Measurements from ENCODE around the gene SLC39A9. TPM values are rescaled to one million over a fixed set of nuclear protein-coding genes. Genes with fewer than 3 reads are reported as not detected.
A peak's percentile ranks its signal among the peaks of the same experiment; 100 is the strongest.
"Not testable (repeated sequence)": the region's sequence is repeated elsewhere in the genome, so short reads cannot be mapped to it uniquely, and the experiment has no call there.

SLC39A9 gene
- total and polyA plus RNA-seq, 2 donors, result 21.8 to 45.0 TPM

DNA sequence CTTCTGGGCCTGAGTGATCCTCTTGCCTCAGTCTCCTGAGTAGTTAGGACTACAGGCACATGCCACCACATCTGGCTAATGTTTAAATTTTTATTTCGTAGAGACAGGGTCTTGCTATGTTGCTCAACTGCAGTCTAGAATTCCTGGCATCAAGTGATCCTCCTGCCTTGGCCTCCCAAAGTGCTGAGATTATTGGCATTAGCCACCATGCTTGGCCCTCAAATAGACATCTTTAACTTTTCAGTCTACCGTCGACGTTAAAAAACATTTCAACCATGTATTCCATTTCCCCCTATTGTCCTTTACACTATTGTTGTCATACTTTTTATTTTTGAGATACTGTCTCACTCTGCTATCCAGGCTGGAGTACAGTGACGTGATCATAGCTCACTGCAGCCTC lies 22.8 kb upstream of the SLC39A9 start:
- H3K9me3 ChIP-seq (ENCODE audit: control insufficient read depth in 2 of 2, insufficient read depth in 1 of 2, low read length in 1 of 2), result no peaks in the 10 kb centered on the region
- no peak for DNase-seq (ENCODE audit: low read depth in 6 of 9, low spot score in 9 of 9)
- peaks cover 29 to 30% of the 10 kb centered on the region in 2 donors for H3K36me3 ChIP-seq (ENCODE audit: control insufficient read depth in 2 of 2, insufficient read depth in 2 of 2, low read length in 1 of 2)
- H3K4me1 ChIP-seq (ENCODE audit: control insufficient read depth in 2 of 2, insufficient read depth in 2 of 2, low read length in 2 of 2), result no peaks in the 10 kb centered on the region
- H3K4me3 ChIP-seq (ENCODE audit: low read length in 2 of 2), result no peak overlapping the region
- H3K27me3 ChIP-seq (ENCODE audit: control insufficient read depth in 2 of 2, insufficient read depth in 1 of 2, low read length in 1 of 2), result no peaks in the 10 kb centered on the region
- WGBS, result over 99% methylated on average over 5 of the region's 5 CpGs
- H3K27ac ChIP-seq (ENCODE audit: low read depth in 1 of 2, low read length in 1 of 2), result no peak overlapping the region

DNA sequence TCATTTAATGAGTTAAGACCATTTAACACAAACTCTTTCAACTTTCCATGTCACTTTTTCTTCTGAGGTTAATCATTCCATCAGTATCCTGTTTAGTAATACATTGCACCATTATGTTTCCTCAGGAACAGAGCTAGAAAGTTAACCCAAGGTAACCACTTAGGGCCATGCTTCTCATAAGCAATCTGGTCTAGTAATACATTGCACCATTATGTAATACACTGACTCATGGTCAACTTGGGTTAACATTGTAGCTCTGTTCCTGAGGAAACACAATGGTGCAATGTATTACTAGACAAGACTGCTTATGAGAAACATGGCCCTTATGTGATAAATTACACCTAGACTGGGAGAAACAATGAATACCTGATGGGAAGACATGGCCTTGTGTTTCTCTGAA lies 22.1 kb upstream of the SLC39A9 start:
- Histone ChIP-seq H3K9me3 (ENCODE audit: control insufficient read depth in 2 of 2, insufficient read depth in 1 of 2, low read length in 1 of 2) (no peaks in the 10 kb centered on the region), H3K4me3 (ENCODE audit: low read length in 2 of 2) (no peak overlapping the region), H3K4me1 (ENCODE audit: control insufficient read depth in 2 of 2, insufficient read depth in 2 of 2, low read length in 2 of 2) (no peaks in the 10 kb centered on the region), H3K27me3 (ENCODE audit: control insufficient read depth in 2 of 2, insufficient read depth in 1 of 2, low read length in 1 of 2) (no peaks in the 10 kb centered on the region), H3K36me3 (ENCODE audit: control insufficient read depth in 2 of 2, insufficient read depth in 2 of 2, low read length in 1 of 2) (peaks cover 30 to 31% of the 10 kb centered on the region in 2 donors), H3K27ac (ENCODE audit: low read depth in 1 of 2, low read length in 1 of 2) (no peak overlapping the region)
- no peak for DNase-seq (ENCODE audit: low read depth in 6 of 9, low spot score in 9 of 9)

DNA sequence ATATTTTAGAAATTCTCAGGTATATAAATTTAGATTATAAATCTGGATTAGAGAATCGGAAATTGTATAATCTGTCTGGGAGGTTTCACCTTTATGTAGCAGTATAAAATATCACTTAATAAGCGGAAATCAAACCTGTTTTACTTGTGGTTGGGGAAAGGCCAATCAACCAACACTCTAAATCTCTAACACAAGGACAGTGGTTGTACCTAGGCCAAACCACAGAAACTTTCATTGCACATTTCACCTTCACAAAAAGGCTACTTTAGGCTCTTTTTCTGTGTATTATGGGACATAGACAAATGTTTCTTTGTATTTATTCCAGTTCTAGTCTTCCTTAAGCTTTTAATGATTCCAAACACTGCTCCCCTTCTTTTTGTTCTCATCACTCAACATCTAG lies 20.2 kb upstream of the SLC39A9 start:
- H3K27ac ChIP-seq (ENCODE audit: low read depth in 1 of 2, low read length in 1 of 2), result no peak overlapping the region
- no peaks in the 10 kb centered on the region for H3K9me3 ChIP-seq (ENCODE audit: control insufficient read depth in 2 of 2, insufficient read depth in 1 of 2, low read length in 1 of 2)
- H3K36me3 ChIP-seq (ENCODE audit: control insufficient read depth in 2 of 2, insufficient read depth in 2 of 2, low read length in 1 of 2), result peaks cover 30 to 42% of the 10 kb centered on the region in 2 donors
- no peaks in the 10 kb centered on the region for H3K4me1 ChIP-seq (ENCODE audit: control insufficient read depth in 2 of 2, insufficient read depth in 2 of 2, low read length in 2 of 2)
- 97% methylated on average over 2 of the region's 2 CpGs for WGBS
- no peak overlapping the region for H3K4me3 ChIP-seq (ENCODE audit: low read length in 2 of 2)
- H3K27me3 ChIP-seq (ENCODE audit: control insufficient read depth in 2 of 2, insufficient read depth in 1 of 2, low read length in 1 of 2), result no peaks in the 10 kb centered on the region
- no peak for DNase-seq (ENCODE audit: low read depth in 6 of 9, low spot score in 9 of 9)

DNA sequence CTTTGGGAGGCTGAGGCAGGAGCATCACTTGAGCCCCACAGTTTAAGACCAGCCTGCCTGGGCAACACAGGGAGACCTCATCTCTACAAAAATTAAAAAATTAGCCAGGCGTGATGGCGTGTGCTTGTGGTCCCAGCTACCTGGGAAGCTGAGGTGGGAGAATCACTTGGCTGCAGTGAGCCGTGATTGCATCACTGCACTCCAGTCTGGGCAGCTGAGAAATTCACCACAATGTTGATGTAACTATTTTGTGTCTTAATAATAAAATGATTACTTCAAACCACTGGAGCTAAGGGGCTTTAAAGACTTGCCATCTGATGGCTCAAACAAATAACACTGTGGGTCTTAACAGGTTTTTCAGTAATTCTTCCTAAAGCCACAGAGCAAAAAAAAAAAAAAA lies 11.2 kb upstream of the SLC39A9 start:
- Histone ChIP-seq H3K9me3 (ENCODE audit: control insufficient read depth in 2 of 2, insufficient read depth in 1 of 2, low read length in 1 of 2) (no peaks in the 10 kb centered on the region), H3K4me3 (ENCODE audit: low read length in 2 of 2) (no peak overlapping the region), H3K36me3 (ENCODE audit: control insufficient read depth in 2 of 2, insufficient read depth in 2 of 2, low read length in 1 of 2) (peaks cover 25 to 60% of the 10 kb centered on the region in 2 donors), H3K27ac (ENCODE audit: low read depth in 1 of 2, low read length in 1 of 2) (no peak overlapping the region), H3K27me3 (ENCODE audit: control insufficient read depth in 2 of 2, insufficient read depth in 1 of 2, low read length in 1 of 2) (no peaks in the 10 kb centered on the region), H3K4me1 (ENCODE audit: control insufficient read depth in 2 of 2, insufficient read depth in 2 of 2, low read length in 2 of 2) (peaks cover 0 to 3% of the 10 kb centered on the region in 2 donors)
- 98% methylated on average over 3 of the region's 3 CpGs for WGBS
- DNase-seq (ENCODE audit: low read depth in 6 of 9, low spot score in 9 of 9), result no peak

DNA sequence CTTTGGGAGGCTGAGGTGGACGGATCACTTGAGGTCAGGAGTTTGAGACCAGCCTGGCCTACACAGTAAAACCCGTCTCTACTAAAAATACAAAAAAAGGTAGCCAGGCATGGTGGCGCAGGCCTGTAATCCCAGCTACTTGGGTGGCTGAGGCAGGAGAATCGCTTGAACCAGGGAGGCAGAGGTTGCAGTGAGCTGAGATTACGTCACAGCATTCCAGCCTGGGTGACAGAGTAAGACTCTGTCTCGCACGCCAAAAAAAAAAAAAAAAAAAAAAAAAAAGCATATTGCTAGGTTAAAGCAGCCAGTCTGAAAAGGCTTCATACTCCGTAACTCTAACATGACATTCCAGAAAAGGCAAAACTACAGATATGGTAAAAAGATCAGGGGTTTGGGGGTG lies 7.1 kb upstream of the SLC39A9 start:
- not testable (repeated sequence) for H3K27me3 ChIP-seq (ENCODE audit: control insufficient read depth in 2 of 2, insufficient read depth in 1 of 2, low read length in 1 of 2); H3K4me1 ChIP-seq (ENCODE audit: control insufficient read depth in 2 of 2, insufficient read depth in 2 of 2, low read length in 2 of 2); H3K27ac ChIP-seq (ENCODE audit: low read depth in 1 of 2, low read length in 1 of 2); H3K9me3 ChIP-seq (ENCODE audit: control insufficient read depth in 2 of 2, insufficient read depth in 1 of 2, low read length in 1 of 2); DNase-seq (ENCODE audit: low read depth in 6 of 9, low spot score in 9 of 9); H3K4me3 ChIP-seq (ENCODE audit: low read length in 2 of 2)
- peaks cover 37 to 70% of the 10 kb centered on the region in 2 donors for H3K36me3 ChIP-seq (ENCODE audit: control insufficient read depth in 2 of 2, insufficient read depth in 2 of 2, low read length in 1 of 2)
- WGBS, result 97% methylated on average over 8 of the region's 8 CpGs

DNA sequence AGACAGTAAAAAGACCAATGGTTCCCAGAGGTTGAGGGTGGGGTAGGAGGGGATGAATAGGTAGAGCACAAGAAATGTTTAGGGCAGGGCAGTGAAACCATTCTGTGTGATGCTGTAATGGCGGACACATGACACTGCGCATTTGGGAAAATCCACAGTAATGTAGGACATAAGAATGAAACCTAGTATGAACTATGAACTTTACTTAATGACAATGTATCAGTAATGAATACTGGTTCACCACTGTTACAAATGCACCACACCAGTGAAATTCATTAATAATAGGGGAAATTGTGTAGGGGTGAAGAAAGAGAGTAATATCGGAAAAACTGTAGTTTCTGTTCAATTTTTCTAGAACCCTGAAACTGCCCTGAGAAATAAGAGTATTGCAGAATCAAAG lies 6.0 kb upstream of the SLC39A9 start:
- Histone ChIP-seq H3K27me3 (ENCODE audit: control insufficient read depth in 2 of 2, insufficient read depth in 1 of 2, low read length in 1 of 2) (no peaks in the 10 kb centered on the region), H3K4me1 (ENCODE audit: control insufficient read depth in 2 of 2, insufficient read depth in 2 of 2, low read length in 2 of 2) (peaks cover 4 to 11% of the 10 kb centered on the region in 2 donors), H3K27ac (ENCODE audit: low read depth in 1 of 2, low read length in 1 of 2) (no peak overlapping the region), H3K4me3 (ENCODE audit: low read length in 2 of 2) (no peak overlapping the region), H3K36me3 (ENCODE audit: control insufficient read depth in 2 of 2, insufficient read depth in 2 of 2, low read length in 1 of 2) (peaks cover 37 to 62% of the 10 kb centered on the region in 2 donors), H3K9me3 (ENCODE audit: control insufficient read depth in 2 of 2, insufficient read depth in 1 of 2, low read length in 1 of 2) (no peaks in the 10 kb centered on the region)
- DNase-seq (ENCODE audit: low read depth in 6 of 9, low spot score in 9 of 9), result no peak
- 97% methylated on average over 3 of the region's 3 CpGs for WGBS

DNA sequence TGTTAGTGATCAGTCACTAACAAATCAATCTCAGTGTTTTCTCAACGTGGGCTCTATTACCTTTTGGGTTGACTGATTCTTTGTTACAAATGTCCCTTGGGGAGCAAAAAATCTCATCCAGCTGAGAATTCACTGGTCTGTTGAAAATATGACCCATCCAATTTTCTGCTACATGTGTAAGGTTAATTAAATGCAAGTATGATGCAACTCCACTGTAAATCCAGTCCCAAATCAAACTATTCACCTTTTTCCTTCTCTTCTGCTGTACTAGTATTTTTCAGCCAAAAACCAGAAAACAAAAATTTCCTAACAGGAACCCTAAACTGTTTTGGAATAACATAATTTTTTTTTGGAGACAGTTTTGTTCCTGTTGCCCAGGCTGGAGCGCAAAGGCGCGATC lies 2.6 kb upstream of the SLC39A9 start:
- Histone ChIP-seq H3K27me3 (ENCODE audit: control insufficient read depth in 2 of 2, insufficient read depth in 1 of 2, low read length in 1 of 2) (no peaks in the 10 kb centered on the region), H3K27ac (ENCODE audit: low read depth in 1 of 2, low read length in 1 of 2) (no peak overlapping the region), H3K36me3 (ENCODE audit: control insufficient read depth in 2 of 2, insufficient read depth in 2 of 2, low read length in 1 of 2) (peaks cover 30 to 48% of the 10 kb centered on the region in 2 donors), H3K9me3 (ENCODE audit: control insufficient read depth in 2 of 2, insufficient read depth in 1 of 2, low read length in 1 of 2) (no peaks in the 10 kb centered on the region), H3K4me1 (ENCODE audit: control insufficient read depth in 2 of 2, insufficient read depth in 2 of 2, low read length in 2 of 2) (peaks cover 22 to 23% of the 10 kb centered on the region in 2 donors), H3K4me3 (ENCODE audit: low read length in 2 of 2) (no peak overlapping the region)
- WGBS, result 94% methylated on average over 4 of the region's 4 CpGs
- DNase-seq (ENCODE audit: low read depth in 6 of 9, low spot score in 9 of 9), result no peak

DNA sequence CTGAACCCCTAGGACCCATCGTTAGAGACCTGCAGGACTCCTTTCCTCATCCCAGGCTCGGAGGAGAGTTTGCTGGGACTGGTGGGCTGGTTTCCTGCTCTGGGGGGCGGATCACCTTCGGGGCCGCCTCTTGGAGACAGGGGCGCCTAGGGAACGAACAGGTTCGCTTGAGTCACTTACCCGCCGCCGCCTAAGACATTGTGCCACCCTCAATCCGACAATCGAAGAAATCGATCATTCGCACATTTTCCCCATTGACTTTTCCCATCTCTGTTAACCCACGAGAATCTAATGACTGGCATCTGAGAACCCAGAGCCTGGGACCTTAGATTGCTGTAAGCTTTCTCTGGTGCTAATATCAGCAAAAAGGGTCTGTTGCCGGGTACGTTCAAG lies 322 bp downstream of the SLC39A9 start:
- Histone ChIP-seq H3K4me1 (ENCODE audit: control insufficient read depth in 2 of 2, insufficient read depth in 2 of 2, low read length in 2 of 2) (peaks cover 23 to 25% of the 10 kb centered on the region in 2 donors), H3K9me3 (ENCODE audit: control insufficient read depth in 2 of 2, insufficient read depth in 1 of 2, low read length in 1 of 2) (no peaks in the 10 kb centered on the region), H3K27me3 (ENCODE audit: control insufficient read depth in 2 of 2, insufficient read depth in 1 of 2, low read length in 1 of 2) (no peaks in the 10 kb centered on the region), H3K27ac (ENCODE audit: low read depth in 1 of 2, low read length in 1 of 2) (peak overlapping the region; percentile 84 to 89), H3K36me3 (ENCODE audit: control insufficient read depth in 2 of 2, insufficient read depth in 2 of 2, low read length in 1 of 2) (peaks cover 9 to 21% of the 10 kb centered on the region in 2 donors), H3K4me3 (ENCODE audit: low read length in 2 of 2) (peak overlapping the region; percentile 77 to 83)
- no peak for DNase-seq (ENCODE audit: low read depth in 6 of 9, low spot score in 9 of 9)
- WGBS, result 2% methylated on average over 18 of the region's 18 CpGs

DNA sequence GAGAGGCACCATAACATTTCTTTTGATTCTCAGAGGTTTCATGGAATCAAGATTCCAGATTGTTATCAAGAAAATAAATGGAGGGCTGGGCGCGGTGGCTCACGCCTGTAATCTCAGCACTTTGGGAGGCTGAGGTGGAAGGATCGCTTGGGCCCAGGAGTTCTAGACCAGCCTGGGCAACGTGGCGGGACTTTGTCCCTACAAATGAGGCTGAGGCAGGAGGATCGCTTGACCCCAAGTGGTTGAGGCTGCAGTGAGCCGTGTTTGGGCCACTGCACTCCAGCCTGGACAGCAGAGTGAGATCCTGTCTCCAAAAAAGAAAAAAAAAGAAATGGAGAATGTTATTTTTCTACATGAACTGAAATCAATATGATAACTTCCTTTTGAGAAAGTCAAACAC lies 1.3 kb downstream of the SLC39A9 start:
- H3K9me3 ChIP-seq (ENCODE audit: control insufficient read depth in 2 of 2, insufficient read depth in 1 of 2, low read length in 1 of 2), result no peaks in the 10 kb centered on the region
- H3K27me3 ChIP-seq (ENCODE audit: control insufficient read depth in 2 of 2, insufficient read depth in 1 of 2, low read length in 1 of 2), result no peaks in the 10 kb centered on the region
- H3K4me1 ChIP-seq (ENCODE audit: control insufficient read depth in 2 of 2, insufficient read depth in 2 of 2, low read length in 2 of 2), result peaks cover 23 to 25% of the 10 kb centered on the region in 2 donors
- peak overlapping the region; percentile 77 to 83 for H3K4me3 ChIP-seq (ENCODE audit: low read length in 2 of 2)
- H3K27ac ChIP-seq (ENCODE audit: low read depth in 1 of 2, low read length in 1 of 2), result no peak overlapping the region
- peaks cover 3 to 13% of the 10 kb centered on the region in 2 donors for H3K36me3 ChIP-seq (ENCODE audit: control insufficient read depth in 2 of 2, insufficient read depth in 2 of 2, low read length in 1 of 2)
- no peak for DNase-seq (ENCODE audit: low read depth in 6 of 9, low spot score in 9 of 9)
- 96% methylated on average over 8 of the region's 8 CpGs for WGBS

DNA sequence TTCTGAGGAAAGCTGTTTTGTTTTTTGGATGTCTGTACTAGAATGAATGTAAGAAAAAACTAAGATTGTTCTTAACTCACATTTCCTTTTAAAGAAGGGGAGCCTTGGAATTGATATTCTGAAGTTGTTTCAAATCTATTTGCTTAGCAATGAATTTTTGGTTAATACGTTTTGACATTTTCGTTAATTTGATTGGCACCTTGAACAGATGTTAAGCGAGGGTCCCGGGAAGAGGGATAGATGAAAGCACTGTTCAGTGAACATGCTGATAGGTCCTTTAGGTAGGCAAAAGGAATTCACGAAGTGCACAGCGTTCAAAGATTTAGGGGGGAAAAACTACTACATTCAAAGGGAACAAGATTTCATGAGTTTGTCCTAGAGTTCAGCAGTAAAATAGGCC lies 1.7 kb downstream of the SLC39A9 start:
- DNase-seq (ENCODE audit: low read depth in 6 of 9, low spot score in 9 of 9), result no peak
- H3K4me1 ChIP-seq (ENCODE audit: control insufficient read depth in 2 of 2, insufficient read depth in 2 of 2, low read length in 2 of 2), result peaks cover 23 to 25% of the 10 kb centered on the region in 2 donors
- H3K4me3 ChIP-seq (ENCODE audit: low read length in 2 of 2), result no peak overlapping the region
- no peak overlapping the region for H3K27ac ChIP-seq (ENCODE audit: low read depth in 1 of 2, low read length in 1 of 2)
- H3K36me3 ChIP-seq (ENCODE audit: control insufficient read depth in 2 of 2, insufficient read depth in 2 of 2, low read length in 1 of 2), result peaks cover 0 to 9% of the 10 kb centered on the region in 2 donors
- H3K9me3 ChIP-seq (ENCODE audit: control insufficient read depth in 2 of 2, insufficient read depth in 1 of 2, low read length in 1 of 2), result no peaks in the 10 kb centered on the region
- no peaks in the 10 kb centered on the region for H3K27me3 ChIP-seq (ENCODE audit: control insufficient read depth in 2 of 2, insufficient read depth in 1 of 2, low read length in 1 of 2)
- WGBS, result 95% methylated on average over 6 of the region's 6 CpGs
